MM.1S (cell line): Measurements from ENCODE around the gene PLEKHD1.

Experiments used
- DNase-seq: peaks from one replicate; pipeline ENCODE4 v3.0.0-alpha.2; 2015
- H2AFZ ChIP-seq: fragments of 300-600 bp; sonication (generic); 2 replicates; pipeline ENCODE4 v1.6.0; 2016; ENCODE audit warnings: antibody characterized with exemption, low read length
- H3F3A ChIP-seq: fragments of 300-600 bp; sonication (generic); 2 replicates; pipeline ENCODE4 v1.6.1; 2016; ENCODE audit warnings: mild to moderate bottlenecking, antibody characterized with exemption, low read length, moderate library complexity, mixed read lengths; ENCODE audit not compliant: insufficient read depth
- H3K27ac ChIP-seq: fragments of 300-600 bp; sonication (generic); 2 replicates; pipeline ENCODE4 v1.5.1; 2016; ENCODE audit warnings: mild to moderate bottlenecking, low read length
- H3K27me3 ChIP-seq: fragments of 300-600 bp; sonication (generic); replicated peaks from 2 replicates; pipeline ENCODE4 v1.6.0; 2016; ENCODE audit warnings: low read length; ENCODE audit not compliant: insufficient read depth
- H3K36me3 ChIP-seq: fragments of 300-600 bp; sonication (generic); replicated peaks from 2 replicates; pipeline ENCODE4 v1.6.1; 2016; ENCODE audit warnings: mild to moderate bottlenecking, low read length, mixed read lengths; ENCODE audit not compliant: insufficient read depth
- H3K4me1 ChIP-seq: fragments of 300-600 bp; sonication (generic); 2 replicates; pipeline ENCODE4 v1.6.1; 2016; ENCODE audit warnings: low read length, mixed read lengths
- H3K4me2 ChIP-seq: fragments of 300-600 bp; sonication (generic); 2 replicates; pipeline ENCODE4 v1.6.0; 2016; ENCODE audit warnings: low read depth, low read length
- H3K4me3 ChIP-seq: fragments of 300-600 bp; sonication (generic); 2 replicates; pipeline ENCODE4 v1.5.1; 2016; ENCODE audit warnings: low read length, mixed read lengths
- H3K79me2 ChIP-seq: fragments of 300-600 bp; sonication (generic); 2 replicates; pipeline ENCODE4 v1.6.1; 2016; ENCODE audit warnings: mixed run types, low read length, mixed read lengths
- H3K9ac ChIP-seq: fragments of 300-600 bp; sonication (generic); 2 replicates; pipeline ENCODE4 v1.6.1; 2016; ENCODE audit warnings: low read length, mixed read lengths
- H3K9me2 ChIP-seq: fragments of 300-600 bp; sonication (generic); replicated peaks from 2 replicates; pipeline ENCODE4 v1.6.1; 2016; ENCODE audit warnings: mild to moderate bottlenecking, low read length, mixed read lengths; ENCODE audit not compliant: insufficient read depth
- H3K9me3 ChIP-seq: fragments of 300-600 bp; sonication (generic); replicated peaks from 2 replicates; pipeline ENCODE4 v1.6.1; 2016; ENCODE audit warnings: mild to moderate bottlenecking, low read length, mixed read lengths; ENCODE audit not compliant: insufficient read depth
- H4K20me1 ChIP-seq: fragments of 300-600 bp; sonication (generic); 2 replicates; pipeline ENCODE4 v1.6.1; 2016; ENCODE audit warnings: mild to moderate bottlenecking, low read length, moderate library complexity, mixed read lengths; ENCODE audit not compliant: insufficient read depth
- EZH2 ChIP-seq: fragments of 300-600 bp; sonication (generic); optimal IDR thresholded peaks from 2 replicates; pipeline ENCODE3; 2017; ENCODE audit warnings: low read depth, mild to moderate bottlenecking, antibody characterized with exemption, low read length, mixed read lengths
- EZH2phosphoT487 ChIP-seq: fragments of 300-600 bp; sonication (generic); IDR thresholded peaks from 2 replicates; pipeline ENCODE4 v1.6.1; 2018; ENCODE audit warnings: antibody characterized with exemption, low read length
- TF ChIP-seq, protein P1 (sequence below): fragments of 300-600 bp; sonication (generic); IDR thresholded peaks from 2 replicates; pipeline ENCODE4 v1.5.1; 2016; ENCODE audit warnings: antibody characterized with exemption, low read length, mixed read lengths

Gene PLEKHD1

DNA sequence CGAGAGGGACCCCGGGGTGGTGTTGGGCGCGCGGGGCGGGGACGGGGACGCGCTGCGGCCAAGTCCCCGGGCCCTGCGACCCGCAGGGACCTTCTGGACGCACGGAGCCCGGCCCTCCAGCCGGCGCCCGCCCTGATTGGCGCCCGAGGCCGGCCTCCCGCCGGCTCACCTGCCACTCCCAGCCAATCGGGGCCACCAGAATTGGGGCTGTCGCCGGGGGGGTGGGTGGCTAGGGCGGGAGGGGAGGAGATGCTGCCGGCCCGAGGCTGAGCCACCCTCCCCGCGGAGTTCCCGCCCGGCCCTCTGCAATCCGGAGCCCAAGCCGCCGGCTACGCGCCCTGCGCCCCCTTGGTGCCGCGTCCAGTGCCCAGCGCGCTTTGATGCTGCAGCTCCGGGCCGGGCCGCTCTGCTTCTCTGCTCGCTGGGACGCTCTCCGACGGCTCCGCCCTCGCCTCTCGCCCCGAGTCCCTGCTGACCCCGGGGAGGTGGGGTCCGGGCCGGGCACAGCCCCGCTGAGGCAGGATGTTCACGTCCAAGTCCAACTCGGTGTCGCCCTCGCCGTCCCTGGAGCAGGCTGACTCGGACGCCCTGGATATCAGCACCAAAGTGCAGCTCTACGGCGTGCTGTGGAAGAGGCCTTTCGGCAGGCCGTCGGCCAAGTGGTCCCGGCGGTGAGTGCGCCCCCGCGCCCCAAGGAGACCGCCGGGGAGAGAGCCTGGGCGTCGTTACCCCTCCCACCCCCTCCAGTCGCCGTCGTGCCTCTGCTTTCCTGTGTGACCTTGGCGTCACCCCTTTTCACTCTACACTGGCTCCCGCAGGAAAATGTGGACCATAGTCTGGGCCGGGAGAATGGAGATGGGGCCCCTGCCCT is at the start of gene PLEKHD1:
Gene PLEKHD1 (plus strand): TSS at position 285 of the 871 bp plus-strand sequence. CDS start 238 bp downstream, at position 523.
- Histone ChIP-seq H3K79me2 (no peaks in the 10 kb centered on the region), H4K20me1 (no peaks in the 10 kb centered on the region), H3K9me3 (no peaks in the 10 kb centered on the region), H3K4me1 (peaks cover 6% of the 10 kb centered on the region), H3K4me3 (no peak within 1 kb of the TSS), H3K9ac (no peak within 1 kb of the TSS), H3K27me3 (no peaks in the 10 kb centered on the region), H3K36me3 (no peaks in the 10 kb centered on the region), H3K4me2 (no peak within 1 kb of the TSS), H2AFZ (no peak within 1 kb of the TSS), H3K27ac (no peak within 1 kb of the TSS), H3F3A (no peaks in the 10 kb centered on the region), H3K9me2 (no peaks in the 10 kb centered on the region)
- no peak for DNase-seq
- TF ChIP-seq, protein P1, sequence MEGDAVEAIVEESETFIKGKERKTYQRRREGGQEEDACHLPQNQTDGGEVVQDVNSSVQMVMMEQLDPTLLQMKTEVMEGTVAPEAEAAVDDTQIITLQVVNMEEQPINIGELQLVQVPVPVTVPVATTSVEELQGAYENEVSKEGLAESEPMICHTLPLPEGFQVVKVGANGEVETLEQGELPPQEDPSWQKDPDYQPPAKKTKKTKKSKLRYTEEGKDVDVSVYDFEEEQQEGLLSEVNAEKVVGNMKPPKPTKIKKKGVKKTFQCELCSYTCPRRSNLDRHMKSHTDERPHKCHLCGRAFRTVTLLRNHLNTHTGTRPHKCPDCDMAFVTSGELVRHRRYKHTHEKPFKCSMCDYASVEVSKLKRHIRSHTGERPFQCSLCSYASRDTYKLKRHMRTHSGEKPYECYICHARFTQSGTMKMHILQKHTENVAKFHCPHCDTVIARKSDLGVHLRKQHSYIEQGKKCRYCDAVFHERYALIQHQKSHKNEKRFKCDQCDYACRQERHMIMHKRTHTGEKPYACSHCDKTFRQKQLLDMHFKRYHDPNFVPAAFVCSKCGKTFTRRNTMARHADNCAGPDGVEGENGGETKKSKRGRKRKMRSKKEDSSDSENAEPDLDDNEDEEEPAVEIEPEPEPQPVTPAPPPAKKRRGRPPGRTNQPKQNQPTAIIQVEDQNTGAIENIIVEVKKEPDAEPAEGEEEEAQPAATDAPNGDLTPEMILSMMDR, result no peak
- no peak for TF ChIP-seq EZH2phosphoT487
- TF ChIP-seq EZH2, result no peak

DNA sequence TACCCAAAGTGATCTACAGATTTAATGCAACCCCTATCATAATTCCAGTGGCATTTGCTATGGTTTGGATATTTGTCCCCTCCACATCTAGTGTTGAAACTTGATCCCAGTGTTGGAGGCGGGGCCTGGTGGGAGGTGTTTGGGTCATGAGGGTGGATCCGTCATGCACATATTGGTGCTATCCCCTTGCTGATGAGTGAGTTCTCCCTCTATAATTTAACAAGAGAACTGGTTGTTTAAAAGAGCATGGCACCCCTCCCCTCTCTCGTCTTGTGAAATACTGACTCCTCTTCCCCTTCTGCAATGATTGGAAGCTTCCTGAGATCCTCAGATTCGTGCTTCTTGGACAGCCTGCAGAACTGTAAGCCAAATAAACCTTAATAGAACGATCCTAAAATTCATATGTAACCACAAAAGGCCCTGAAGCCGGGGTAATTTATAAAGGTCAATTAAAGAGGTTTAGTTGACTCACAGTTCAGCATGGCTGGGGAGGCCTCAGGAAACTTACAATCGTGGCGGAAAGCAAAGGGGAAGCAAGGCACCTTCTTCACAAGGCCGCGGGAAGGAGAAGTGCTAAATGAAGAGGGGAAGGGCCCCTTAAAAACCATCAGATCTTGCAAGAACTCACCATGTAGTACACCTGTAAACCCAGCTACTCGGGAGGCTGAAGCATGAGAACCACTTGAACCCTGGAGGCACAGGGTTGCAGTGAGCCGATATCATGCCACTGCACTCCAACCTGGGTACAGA is 44.8 kb upstream of the PLEKHD1 start:
- no peaks in the 10 kb centered on the region for H3K36me3 ChIP-seq
- H3K4me3 ChIP-seq, result no peak overlapping the region
- DNase-seq, result no peak
- no peaks in the 10 kb centered on the region; the same call in 1 of the 2 replicates for H3K79me2 ChIP-seq
- H3K27ac ChIP-seq, result no peak overlapping the region
- H3K27me3 ChIP-seq, result no peaks in the 10 kb centered on the region
- H3K4me1 ChIP-seq, result no peaks in the 10 kb centered on the region
- H3K9ac ChIP-seq, result no peak overlapping the region
- no peak overlapping the region for H2AFZ ChIP-seq
- no peaks in the 10 kb centered on the region for H3K9me3 ChIP-seq
- TF ChIP-seq, protein P1, result no peak
- TF ChIP-seq EZH2phosphoT487, result no peak
- H3K4me2 ChIP-seq, result no peak overlapping the region
- no peaks in the 10 kb centered on the region for H4K20me1 ChIP-seq
- no peaks in the 10 kb centered on the region for H3F3A ChIP-seq
- H3K9me2 ChIP-seq, result no peaks in the 10 kb centered on the region

- Histone ChIP-seq H3K9ac (no peak overlapping the region), H3K4me2 (no peak overlapping the region), H3K27ac (no peak overlapping the region), H3K4me3 (no peak overlapping the region), H3K79me2 (no peaks in the 10 kb centered on the region), H3K27me3 (no peaks in the 10 kb centered on the region), H3K36me3 (no peaks in the 10 kb centered on the region), H3F3A (no peaks in the 10 kb centered on the region), H2AFZ (no peak overlapping the region), H3K9me2 (no peaks in the 10 kb centered on the region), H4K20me1 (no peaks in the 10 kb centered on the region), H3K4me1 (no peaks in the 10 kb centered on the region), H3K9me3 (no peaks in the 10 kb centered on the region)
- no peak for DNase-seq
- TF ChIP-seq EZH2phosphoT487, result no peak
- TF ChIP-seq, protein P1, result no peak
- no peak for TF ChIP-seq EZH2
These were observed 42.6 kb upstream of the PLEKHD1 start for GRCh38 chr14:69441948-69442347.
